ENCODE measurements around the gene TNFSF4.

- TF ChIP-seq POLR2AphosphoS5 (IDR thresholded peaks at IDR 0.05; ENCODE audit: low read depth, low read length) = no peak
- TF ChIP-seq CTCF (IDR thresholded peaks at IDR 0.05) = no peak
- TF ChIP-seq YY1 (IDR thresholded peaks at IDR 0.05; ENCODE audit: low read depth) = no peak
- TF ChIP-seq FOSL2 (IDR thresholded peaks at IDR 0.05; ENCODE audit: borderline replicate concordance, low read depth) = no peak
- no peak for TF ChIP-seq TCF12 (IDR thresholded peaks at IDR 0.05)
- no peak for TF ChIP-seq EZH2phosphoT487 (IDR thresholded peaks at IDR 0.05; ENCODE audit: borderline replicate concordance, low read depth)
Observed at GRCh38 chr1:173181791-173182190, 25.3 kb downstream of the TNFSF4 start.

Measured in SK-N-SH (cell line).